Mammary epithelial cell (primary cell): ENCODE results near the gene CCR3.

Experiments
- EZH2 ChIP-seq: IDR thresholded peaks from 2 replicates; pipeline ENCODE4 v1.6.1; 2012; ENCODE audit warnings: low read length, inconsistent platforms, borderline replicate concordance
- TF ChIP-seq, protein P1 (sequence below), 2 donors: IDR thresholded peaks in 1 of 2; conservative IDR thresholded peaks in 1 of 2; 2 replicates each; pipeline ENCODE4 v1.5.1; 2011 to 2012; ENCODE audit warnings: inconsistent platforms in 2 of 2, low read length in 2 of 2, mild to moderate bottlenecking in 2 of 2, control low read depth in 1 of 2, low read depth in 1 of 2; ENCODE audit not compliant: insufficient read depth in 1 of 2; ENCODE audit errors: extremely low read depth in 1 of 2

- no peak for TF ChIP-seq EZH2
- TF ChIP-seq, protein P1, sequence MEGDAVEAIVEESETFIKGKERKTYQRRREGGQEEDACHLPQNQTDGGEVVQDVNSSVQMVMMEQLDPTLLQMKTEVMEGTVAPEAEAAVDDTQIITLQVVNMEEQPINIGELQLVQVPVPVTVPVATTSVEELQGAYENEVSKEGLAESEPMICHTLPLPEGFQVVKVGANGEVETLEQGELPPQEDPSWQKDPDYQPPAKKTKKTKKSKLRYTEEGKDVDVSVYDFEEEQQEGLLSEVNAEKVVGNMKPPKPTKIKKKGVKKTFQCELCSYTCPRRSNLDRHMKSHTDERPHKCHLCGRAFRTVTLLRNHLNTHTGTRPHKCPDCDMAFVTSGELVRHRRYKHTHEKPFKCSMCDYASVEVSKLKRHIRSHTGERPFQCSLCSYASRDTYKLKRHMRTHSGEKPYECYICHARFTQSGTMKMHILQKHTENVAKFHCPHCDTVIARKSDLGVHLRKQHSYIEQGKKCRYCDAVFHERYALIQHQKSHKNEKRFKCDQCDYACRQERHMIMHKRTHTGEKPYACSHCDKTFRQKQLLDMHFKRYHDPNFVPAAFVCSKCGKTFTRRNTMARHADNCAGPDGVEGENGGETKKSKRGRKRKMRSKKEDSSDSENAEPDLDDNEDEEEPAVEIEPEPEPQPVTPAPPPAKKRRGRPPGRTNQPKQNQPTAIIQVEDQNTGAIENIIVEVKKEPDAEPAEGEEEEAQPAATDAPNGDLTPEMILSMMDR (conservative IDR thresholded peaks at IDR 0.05 in 1 of 2, IDR thresholded peaks at IDR 0.05 in 1 of 2; ENCODE audit: extremely low read depth in 1 of 2, insufficient read depth in 1 of 2, low read depth in 1 of 2, low read length in 2 of 2) = no peak
These were observed 58.2 kb downstream of the CCR3 start for GRCh38 chr3:46300461-46300789.
